SU-DHL-6 (cell line): ENCODE data around the gene ATP9A.

Source experiments
- H2AFZ ChIP-seq: fragments of 200-600 bp; sonication (generic); 2 replicates; pipeline ENCODE4 v1.6.1; 2014; ENCODE audit warnings: low read depth, mild to moderate bottlenecking, moderate library complexity, mixed read lengths, antibody characterized with exemption, low read length; ENCODE audit not compliant: severe bottlenecking
- H3F3A ChIP-seq: fragments of 200-600 bp; shearing (Covaris generic); 2 replicates; pipeline ENCODE4 v1.6.0; 2016; ENCODE audit warnings: antibody characterized with exemption, mild to moderate bottlenecking; ENCODE audit not compliant: insufficient read depth
- H3K27ac ChIP-seq: fragments of 200-600 bp; sonication (generic); 2 replicates; pipeline ENCODE4 v1.5.1; 2016; ENCODE audit warnings: low read depth, mild to moderate bottlenecking, low read length, moderate library complexity, mixed read lengths
- H3K27me3 ChIP-seq: fragments of 200-600 bp; sonication (generic), shearing (Covaris generic); 2 replicates; pipeline ENCODE4 v1.6.0; 2014; ENCODE audit warnings: mild to moderate bottlenecking, low read length
- H3K36me3 ChIP-seq: fragments of 200-600 bp; sonication (generic); 2 replicates; pipeline ENCODE4 v1.6.1; 2014; ENCODE audit warnings: mild to moderate bottlenecking, low read length, mixed read lengths
- H3K4me2 ChIP-seq: fragments of 300-600, 200-600 bp; shearing (Covaris generic), sonication (generic); 2 replicates; pipeline ENCODE4 v1.6.0; 2014; ENCODE audit warnings: low read length, low read depth, mild to moderate bottlenecking; ENCODE audit not compliant: poor library complexity, severe bottlenecking
- H3K4me3 ChIP-seq: fragments of 200-600 bp; sonication (generic); 2 replicates; pipeline ENCODE4 v1.5.1; 2014; ENCODE audit warnings: antibody characterized with exemption, low read length, mild to moderate bottlenecking, mixed read lengths; ENCODE audit not compliant: insufficient read depth, poor library complexity, severe bottlenecking
- H3K79me2 ChIP-seq: fragments of 200-600 bp; sonication (generic); 2 replicates; pipeline ENCODE4 v1.6.1; 2014; ENCODE audit warnings: mild to moderate bottlenecking, low read length, moderate library complexity; ENCODE audit not compliant: insufficient read depth
- H3K9ac ChIP-seq: fragments of 200-600 bp; sonication (generic); 2 replicates; pipeline ENCODE4 v1.7.0; 2014; ENCODE audit warnings: mild to moderate bottlenecking, low read length
- H3K9me2 ChIP-seq: fragments of 200-600 bp; sonication (generic); replicated peaks from 2 replicates; pipeline ENCODE4 v1.6.1; 2014; ENCODE audit warnings: low read length; ENCODE audit not compliant: insufficient read depth
- H3K9me3 ChIP-seq: fragments of 200-600 bp; sonication (generic); 2 replicates; pipeline ENCODE4 v1.6.1; 2014; ENCODE audit warnings: low read length, mixed read lengths; ENCODE audit not compliant: insufficient read depth
- H4K20me1 ChIP-seq: fragments of 200-600 bp; sonication (generic); 2 replicates; pipeline ENCODE4 v1.6.1; 2014; ENCODE audit warnings: low read depth, mild to moderate bottlenecking, antibody characterized with exemption, low read length, moderate library complexity, mixed read lengths
- EZH2phosphoT487 ChIP-seq: fragments of 200-600 bp; sonication (generic), shearing (Covaris generic); conservative IDR thresholded peaks from 2 replicates; pipeline ENCODE4 v1.6.1; 2018; ENCODE audit warnings: mild to moderate bottlenecking, antibody characterized with exemption, low read length, moderate library complexity, mixed read lengths
- TF ChIP-seq, protein P1 (sequence below): fragments of 200-600 bp; sonication (generic); IDR thresholded peaks from one replicate; pipeline ENCODE4 v1.5.1; 2017; ENCODE audit warnings: antibody characterized with exemption, mild to moderate bottlenecking, low read length, moderate library complexity; ENCODE audit not compliant: insufficient read depth, poor library complexity, severe bottlenecking

Gene ATP9A

DNA sequence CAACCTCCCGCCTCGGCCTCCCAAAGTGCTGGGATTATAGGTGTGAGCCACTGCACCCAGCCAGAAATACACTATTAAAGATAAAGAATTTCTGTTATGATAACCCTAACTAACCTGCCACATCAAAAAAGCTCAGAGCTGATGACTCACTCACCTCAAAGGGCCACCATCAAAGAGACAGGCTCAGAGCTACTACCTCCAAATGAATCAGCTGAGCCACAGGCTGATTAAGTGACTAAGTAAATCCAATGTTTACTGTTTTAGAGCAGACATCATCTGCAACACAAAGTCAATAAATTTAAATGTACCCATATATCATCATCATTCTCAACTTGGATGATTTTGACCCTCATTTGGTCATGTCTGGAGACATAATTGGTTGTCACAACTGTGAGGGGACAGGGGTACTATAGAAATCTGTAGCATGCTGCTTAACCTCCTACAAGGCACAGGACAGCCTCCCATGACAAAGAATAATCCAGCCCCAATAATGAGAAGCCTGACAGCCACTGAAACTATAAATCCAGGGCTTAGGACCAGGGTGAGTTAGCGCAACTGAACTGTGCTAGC is 106.5 kb downstream of the ATP9A start:
- no peak overlapping the region for H3K4me2 ChIP-seq
- no peaks in the 10 kb centered on the region for H3K36me3 ChIP-seq
- no peak overlapping the region for H3K4me3 ChIP-seq
- H3K9ac ChIP-seq, result no peak overlapping the region
- H4K20me1 ChIP-seq, result no peaks in the 10 kb centered on the region
- H3K9me2 ChIP-seq, result no peaks in the 10 kb centered on the region
- no peaks in the 10 kb centered on the region for H3K27me3 ChIP-seq
- H3K9me3 ChIP-seq, result no peaks in the 10 kb centered on the region
- H2AFZ ChIP-seq, result no peak overlapping the region
- H3K79me2 ChIP-seq, result no peaks in the 10 kb centered on the region
- H3K27ac ChIP-seq, result no peak overlapping the region
- TF ChIP-seq EZH2phosphoT487, result no peak
- TF ChIP-seq, protein P1, sequence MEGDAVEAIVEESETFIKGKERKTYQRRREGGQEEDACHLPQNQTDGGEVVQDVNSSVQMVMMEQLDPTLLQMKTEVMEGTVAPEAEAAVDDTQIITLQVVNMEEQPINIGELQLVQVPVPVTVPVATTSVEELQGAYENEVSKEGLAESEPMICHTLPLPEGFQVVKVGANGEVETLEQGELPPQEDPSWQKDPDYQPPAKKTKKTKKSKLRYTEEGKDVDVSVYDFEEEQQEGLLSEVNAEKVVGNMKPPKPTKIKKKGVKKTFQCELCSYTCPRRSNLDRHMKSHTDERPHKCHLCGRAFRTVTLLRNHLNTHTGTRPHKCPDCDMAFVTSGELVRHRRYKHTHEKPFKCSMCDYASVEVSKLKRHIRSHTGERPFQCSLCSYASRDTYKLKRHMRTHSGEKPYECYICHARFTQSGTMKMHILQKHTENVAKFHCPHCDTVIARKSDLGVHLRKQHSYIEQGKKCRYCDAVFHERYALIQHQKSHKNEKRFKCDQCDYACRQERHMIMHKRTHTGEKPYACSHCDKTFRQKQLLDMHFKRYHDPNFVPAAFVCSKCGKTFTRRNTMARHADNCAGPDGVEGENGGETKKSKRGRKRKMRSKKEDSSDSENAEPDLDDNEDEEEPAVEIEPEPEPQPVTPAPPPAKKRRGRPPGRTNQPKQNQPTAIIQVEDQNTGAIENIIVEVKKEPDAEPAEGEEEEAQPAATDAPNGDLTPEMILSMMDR, result no peak
- no peaks in the 10 kb centered on the region for H3F3A ChIP-seq

DNA sequence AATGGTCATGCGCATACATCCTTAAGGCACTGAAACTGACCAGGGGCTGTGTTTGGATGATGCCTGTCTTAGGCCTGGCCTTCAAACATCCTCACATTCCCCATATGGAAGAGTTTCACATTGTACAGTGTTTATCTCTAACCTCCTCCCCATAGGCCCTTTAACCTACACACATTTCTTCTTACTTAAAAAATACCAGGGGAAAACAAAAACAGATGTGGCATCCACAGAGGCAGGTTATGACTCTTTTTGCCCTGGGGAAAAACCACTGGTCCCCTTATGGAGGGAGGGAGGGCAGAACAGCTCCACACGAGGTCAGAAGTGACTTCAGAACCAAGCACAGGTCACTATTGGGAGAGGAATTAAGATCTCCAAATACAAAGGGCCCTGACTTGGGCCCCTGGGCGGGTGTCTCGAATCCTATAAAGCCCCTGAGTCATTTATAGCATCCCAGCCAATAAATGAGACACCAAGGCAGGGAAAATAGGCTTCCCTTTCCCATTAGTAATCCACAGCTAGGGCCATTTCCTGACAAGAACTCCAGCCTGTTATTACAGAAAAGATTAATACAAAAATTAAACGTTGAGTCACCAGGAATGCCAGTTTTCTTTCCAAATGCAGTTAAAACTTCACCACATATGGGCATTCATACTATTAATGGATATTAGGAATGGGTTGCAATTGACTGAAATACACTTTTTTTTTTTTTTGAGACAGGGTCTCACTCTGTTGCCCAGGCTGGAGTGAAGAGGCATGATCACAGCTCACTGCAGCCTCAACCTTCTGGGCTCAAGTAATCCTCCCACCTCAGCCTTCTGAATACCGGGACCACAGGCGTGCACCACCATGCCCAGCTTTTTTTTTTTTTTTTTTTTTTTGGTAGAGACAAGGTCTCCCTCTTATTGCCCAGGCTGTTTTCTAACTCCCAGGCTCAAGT is 107.2 kb downstream of the ATP9A start:
- no peak for TF ChIP-seq EZH2phosphoT487
- TF ChIP-seq, protein P1, result no peak
- Histone ChIP-seq H3K27ac (no peak overlapping the region), H3K27me3 (no peaks in the 10 kb centered on the region), H3K4me3 (no peak overlapping the region), H3K36me3 (no peaks in the 10 kb centered on the region), H3K79me2 (no peaks in the 10 kb centered on the region), H4K20me1 (no peaks in the 10 kb centered on the region), H2AFZ (no peak overlapping the region), H3K9ac (no peak overlapping the region), H3K4me2 (no peak overlapping the region), H3K9me3 (no peaks in the 10 kb centered on the region), H3K9me2 (no peaks in the 10 kb centered on the region), H3F3A (no peaks in the 10 kb centered on the region)

DNA sequence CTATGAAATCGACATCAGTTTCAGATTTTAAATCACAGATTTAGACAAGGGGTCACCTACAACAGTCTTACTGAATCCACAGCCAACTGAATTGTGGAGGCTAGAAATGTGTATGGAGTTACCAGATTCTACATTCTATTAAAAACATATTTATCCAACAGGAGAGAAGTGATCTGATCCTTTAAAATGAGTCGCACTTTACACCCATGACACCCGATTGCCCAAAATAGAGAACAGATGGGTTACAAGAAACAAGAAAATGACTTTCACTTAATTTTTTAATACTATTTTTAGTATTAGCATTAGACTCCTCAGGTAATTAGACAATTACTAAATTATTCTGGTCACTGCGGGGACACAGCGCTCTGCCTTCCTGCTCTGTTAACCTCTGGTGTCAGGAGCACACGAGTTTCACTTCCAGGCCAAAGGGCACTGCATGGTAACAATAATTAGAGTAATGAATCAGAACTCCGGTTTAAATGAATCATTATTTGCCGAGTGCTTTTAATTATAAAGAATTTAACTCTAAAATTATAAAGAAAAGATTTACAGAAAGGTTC is 108.6 kb downstream of the ATP9A start:
- Histone ChIP-seq H3K4me2 (no peak overlapping the region), H2AFZ (no peak overlapping the region)

More for the DNA sequence above, 108.6 kb downstream of the ATP9A start:
- TF ChIP-seq, protein P1, result no peak
- TF ChIP-seq EZH2phosphoT487, result no peak
- Histone ChIP-seq H3K4me3 (no peak overlapping the region), H3K27ac (no peak overlapping the region), H3K9ac (no peak overlapping the region), H3K9me3 (no peaks in the 10 kb centered on the region), H4K20me1 (no peaks in the 10 kb centered on the region), H3K27me3 (no peaks in the 10 kb centered on the region), H3K9me2 (no peaks in the 10 kb centered on the region), H3K79me2 (no peaks in the 10 kb centered on the region), H3F3A (no peaks in the 10 kb centered on the region), H3K36me3 (no peaks in the 10 kb centered on the region)
